ENCODE data around the gene ELOB.
"Not testable (repeated sequence)": the region's sequence is repeated elsewhere in the genome, so short reads cannot be mapped to it uniquely, and the experiment has no call there.

The ELOB gene

GRCh38 chr16:2745116-2745890 is 31.8 kb downstream of the ELOB start:
- DNase-seq (ENCODE audit: low spot score): no peak

- DNase-seq (ENCODE audit: low spot score): no peak
Measured at GRCh38 chr16:2744711-2745110, 32.4 kb downstream of the ELOB start.

GRCh38 chr16:2743007-2743810 is 33.9 kb downstream of the ELOB start:
- no peak for DNase-seq (ENCODE audit: low spot score)

GRCh38 chr16:2742323-2743006 is 34.6 kb downstream of the ELOB start:
- DNase-seq (ENCODE audit: low spot score): no peak

- DNase-seq (ENCODE audit: low spot score): no peak
Measured at GRCh38 chr16:2741168-2741567, 35.9 kb downstream of the ELOB start.

- no peak for DNase-seq (ENCODE audit: low spot score)
Measured at GRCh38 chr16:2740476-2740875, 36.6 kb downstream of the ELOB start.

DNA sequence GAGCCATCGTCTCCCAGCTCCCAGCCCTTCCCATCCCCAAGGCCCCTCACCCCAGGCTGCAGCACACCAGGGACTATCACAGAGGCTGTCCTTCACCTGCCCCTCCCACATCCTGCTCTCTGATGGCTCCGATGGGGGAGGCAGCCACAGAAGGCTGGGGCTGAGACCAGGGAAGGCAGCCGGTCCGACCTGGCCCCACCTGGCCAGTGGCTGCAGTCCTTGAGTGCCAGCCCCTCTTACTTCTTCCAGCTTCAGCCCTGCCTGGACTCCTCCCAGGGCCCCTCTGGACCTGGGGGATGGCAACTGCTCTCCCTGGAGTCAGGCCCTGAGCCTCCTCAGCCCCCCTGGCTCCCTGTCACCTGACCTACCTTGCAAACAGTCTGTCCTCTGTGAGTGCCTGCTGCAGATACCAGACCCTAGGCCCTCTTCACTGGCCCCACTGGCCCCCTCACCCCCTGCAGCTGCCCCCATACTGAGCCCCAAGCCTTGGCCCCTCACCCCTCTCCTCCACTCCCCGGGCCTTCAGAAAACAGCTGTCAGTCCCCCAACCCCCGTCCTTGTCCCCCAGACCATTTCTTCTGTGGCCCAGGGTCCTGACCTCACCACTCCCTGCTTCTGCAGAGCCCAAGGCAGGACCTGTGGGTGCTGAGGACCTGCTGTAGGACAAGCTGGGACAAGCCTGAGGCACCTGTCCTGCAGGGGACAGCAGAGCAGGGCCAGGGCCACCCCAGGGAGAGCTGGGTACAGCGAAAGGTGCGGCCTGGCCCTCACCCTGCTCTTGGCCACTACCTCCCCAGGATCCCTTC is 37.3 kb downstream of the ELOB start:
- DNase-seq (ENCODE audit: low spot score): no peak

- no peak for DNase-seq (ENCODE audit: low spot score)
Measured at GRCh38 chr16:2738615-2739014, 38.5 kb downstream of the ELOB start.

DNA sequence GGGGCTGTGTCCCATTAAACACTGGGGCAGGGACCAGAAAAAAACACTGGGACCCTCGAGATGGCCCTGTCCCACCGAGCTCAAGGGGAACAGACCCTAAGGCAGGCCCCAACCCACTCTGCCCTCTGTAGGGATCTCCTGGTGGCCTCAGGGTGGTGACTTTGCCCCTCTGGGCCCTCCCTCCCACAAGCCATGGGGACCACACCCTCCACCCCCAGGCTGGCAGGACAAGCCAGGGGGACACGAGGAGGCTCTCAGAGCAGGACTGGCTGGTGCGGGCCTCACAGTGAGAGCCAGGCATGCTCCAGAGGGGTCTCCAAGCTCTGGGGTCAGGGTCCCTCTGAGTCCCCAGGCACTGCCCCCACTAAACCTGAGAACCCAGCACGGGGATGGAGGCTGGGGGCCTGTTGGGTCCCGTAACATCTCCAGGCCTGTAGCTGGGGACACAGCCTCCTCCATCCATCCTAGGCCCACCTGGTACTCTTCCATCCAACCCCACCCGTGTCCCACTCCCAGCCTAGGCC is 39.1 kb downstream of the ELOB start:
- DNase-seq (ENCODE audit: low spot score): no peak

- DNase-seq (ENCODE audit: low spot score): no peak
Measured at GRCh38 chr16:2737238-2737605, 39.9 kb downstream of the ELOB start.

GRCh38 chr16:2736476-2737237 is 40.4 kb downstream of the ELOB start:
- no peak for DNase-seq (ENCODE audit: low spot score)

- no peak for DNase-seq (ENCODE audit: low spot score)
Measured at GRCh38 chr16:2734844-2735515, 42.1 kb downstream of the ELOB start.

- DNase-seq (ENCODE audit: low spot score): no peak
Measured at GRCh38 chr16:2728034-2728433, 49.0 kb downstream of the ELOB start.

DNA sequence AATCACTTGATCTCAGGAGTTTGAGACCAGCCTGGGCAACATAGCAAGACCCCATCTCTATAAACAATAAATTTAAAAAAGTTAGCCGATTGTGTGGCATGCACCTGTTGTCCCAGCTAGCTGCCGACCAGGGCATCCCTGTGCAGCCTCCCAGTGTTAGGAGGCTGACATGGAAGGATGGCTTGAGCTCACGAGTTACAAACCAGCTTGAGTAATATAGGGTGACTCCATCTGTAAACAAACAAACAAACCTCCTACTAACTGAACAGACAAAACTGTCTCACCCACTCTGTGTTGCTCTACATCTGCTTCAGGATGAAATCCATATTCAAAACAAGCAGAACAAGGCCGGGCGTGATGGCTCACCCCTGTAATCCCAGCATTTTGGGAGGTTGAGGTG is 50.2 kb downstream of the ELOB start:
- no peak for DNase-seq (ENCODE audit: low spot score)

- DNase-seq (ENCODE audit: low spot score): no peak
Measured at GRCh38 chr16:2724816-2725348, 52.2 kb downstream of the ELOB start.

DNA sequence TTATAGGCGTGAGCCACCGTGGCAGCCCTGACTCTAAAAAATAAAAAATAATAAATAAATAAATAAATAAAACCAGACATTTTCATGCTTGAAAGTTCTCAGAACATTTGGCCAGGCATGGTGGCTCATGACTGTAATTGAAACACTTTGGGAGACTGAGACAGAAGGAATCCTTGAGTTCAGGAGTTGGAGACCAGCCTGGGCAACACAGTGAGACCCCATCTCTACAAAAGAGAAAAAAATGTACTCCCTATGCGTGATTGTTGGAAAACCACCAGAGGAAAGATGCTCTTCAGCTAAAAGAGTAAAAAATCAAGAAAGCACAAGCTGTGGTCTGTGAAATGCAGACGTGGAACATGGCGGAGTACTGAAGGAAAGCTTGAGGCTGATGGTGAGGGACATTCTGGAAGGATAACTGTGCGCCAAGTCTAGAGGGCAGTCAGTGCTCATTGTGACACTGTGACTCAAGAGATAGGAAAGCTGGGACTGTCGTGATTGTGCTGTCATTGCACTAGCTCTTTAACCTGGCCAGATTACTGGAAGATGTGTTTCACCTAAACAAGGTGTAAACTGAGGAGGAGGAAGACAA is 52.9 kb downstream of the ELOB start:
- no peak for DNase-seq (ENCODE audit: low spot score)

DNA sequence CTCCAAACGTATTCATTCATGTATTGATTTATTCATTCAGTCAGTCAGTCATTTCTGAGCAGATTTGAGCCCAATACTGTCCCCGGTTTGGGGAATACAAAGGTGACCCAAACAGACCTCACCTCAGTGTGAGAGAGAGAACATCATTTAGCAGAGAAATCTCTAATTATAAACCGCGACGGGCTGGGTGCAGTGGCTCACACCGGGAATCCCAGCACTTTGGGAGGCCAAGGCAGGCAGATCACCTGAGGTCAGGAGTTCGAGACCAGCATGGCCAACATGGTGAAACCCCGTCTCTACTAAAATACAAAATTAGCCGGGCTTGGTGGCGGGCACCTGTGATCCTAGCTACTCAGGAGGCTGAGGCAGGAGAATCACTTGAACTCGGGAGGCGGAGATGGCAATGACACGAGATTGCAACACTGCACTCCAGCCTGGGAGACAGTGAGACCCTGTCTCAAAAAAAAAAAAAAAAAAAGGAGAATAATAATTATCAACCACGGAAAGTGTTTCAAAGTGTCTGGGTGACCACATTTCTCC is 55.4 kb downstream of the ELOB start:
- DNase-seq (ENCODE audit: low spot score): not testable (repeated sequence)
